B cell (primary cell): ENCODE measurements around the gene OXSM. TPM values are rescaled to one million over a fixed set of nuclear protein-coding genes. Genes with fewer than 3 reads are reported as not detected.

ENCODE experiments used
- ATAC-seq: fragments of 200-7000 bp; cut with Tn5 transposase; one replicate; pipeline ENCODE4 v1.10.0; 2021; ENCODE audit warnings: low read depth, mild to moderate bottlenecking, moderate number of reproducible peaks, moderate library complexity
- CTCF ChIA-PET: fragments of 350-600 bp; sonication (Branson Sonifier 250); formaldehyde crosslinking; loops from one replicate; lab custom pipeline; 2021; ENCODE audit warnings: antibody characterized with exemption, inconsistent platforms; lab: Charles Lee
- POLR2A ChIA-PET: fragments of 350-600 bp; sonication (Branson Sonifier 250); formaldehyde crosslinking; loops from one replicate; lab custom pipeline; 2021; ENCODE audit warnings: antibody characterized with exemption; lab: Charles Lee
- DNase-seq: peaks from one replicate; pipeline ENCODE4 v3.0.0; 2013
- H2AFZ ChIP-seq: 2 replicates; pipeline ENCODE4 v1.6.1; 2012; ENCODE audit warnings: mild to moderate bottlenecking, low read depth, low read length; ENCODE audit not compliant: insufficient read depth, poor library complexity, severe bottlenecking
- H3K27ac ChIP-seq, 2 donors: 1 replicate in 1 of 2; 2 replicates in 1 of 2; pipeline ENCODE4 v1.5.1; 2012 to 2013; ENCODE audit warnings: low read length in 2 of 2, mild to moderate bottlenecking in 2 of 2, moderate library complexity in 1 of 2
- H3K27me3 ChIP-seq, 4 experiments: fragments of 200-600 bp in 1 of 4; sonication (generic) in 1 of 4; replicated peaks in 1 of 4; 1 replicate in 2 of 4; 2 replicates in 2 of 4; pipeline versions ENCODE4 v1.6.1 to v1.7.0; 2013 to 2016; ENCODE audit warnings: low read length in 3 of 4, mild to moderate bottlenecking in 2 of 4, mixed read lengths in 1 of 4, moderate library complexity in 1 of 4; ENCODE audit not compliant: insufficient read depth in 4 of 4, control insufficient read depth in 3 of 4; ENCODE audit errors: control extremely low read depth in 1 of 4
- H3K36me3 ChIP-seq, 2 experiments: replicated peaks in 1 of 2; 1 replicate in 1 of 2; 2 replicates in 1 of 2; pipeline versions ENCODE4 v1.6.1 to v1.7.1; 2013; ENCODE audit warnings: low read length in 1 of 2; ENCODE audit not compliant: insufficient read depth in 2 of 2, control insufficient read depth in 1 of 2; ENCODE audit errors: control extremely low read depth in 1 of 2, extremely low read depth in 1 of 2
- H3K4me1 ChIP-seq, 2 donors: fragments of 200-600 bp in 1 of 2; sonication (generic) in 1 of 2; 1 replicate in 1 of 2; 2 replicates in 1 of 2; pipeline versions ENCODE4 v1.5.1 to v1.6.1; 2013 to 2017; ENCODE audit warnings: low read length in 2 of 2; ENCODE audit not compliant: control insufficient read depth in 2 of 2, insufficient read depth in 2 of 2
- H3K4me2 ChIP-seq: replicated peaks from 2 replicates; pipeline ENCODE3; 2012; ENCODE audit warnings: mild to moderate bottlenecking, low read depth, low read length; ENCODE audit not compliant: poor library complexity, severe bottlenecking
- H3K4me3 ChIP-seq, 5 experiments: fragments of 200-600 bp in 1 of 5; sonication (generic) in 1 of 5; 1 replicate in 3 of 5; 2 replicates in 2 of 5; pipeline versions ENCODE4 v1.5.1 to v1.7.0; 2011 to 2016; ENCODE audit warnings: low read length in 4 of 5, mild to moderate bottlenecking in 4 of 5, low read depth in 2 of 5, control low read depth in 1 of 5, moderate library complexity in 1 of 5; ENCODE audit not compliant: insufficient read depth in 1 of 5; ENCODE audit errors: control extremely low read depth in 1 of 5, extremely low read depth in 1 of 5
- H3K79me2 ChIP-seq: fragments of 200-600 bp; sonication (generic); one replicate; pipeline ENCODE4 v1.6.0; 2016; ENCODE audit warnings: low read length; ENCODE audit not compliant: control insufficient read depth, insufficient read depth
- H3K9ac ChIP-seq: fragments of 200-600 bp; sonication (generic); 2 replicates; pipeline ENCODE4 v1.6.1; 2017; ENCODE audit warnings: mild to moderate bottlenecking, low read length, moderate library complexity
- H3K9me3 ChIP-seq, 3 donors: one replicate each; pipeline versions ENCODE4 v1.6.1 to v1.7.1; 2013; ENCODE audit warnings: low read length in 2 of 3; ENCODE audit not compliant: control insufficient read depth in 2 of 3, insufficient read depth in 1 of 3; ENCODE audit errors: control extremely low read depth in 1 of 3
- H4K20me1 ChIP-seq: 2 replicates; pipeline ENCODE4 v1.6.0; 2012; ENCODE audit warnings: mild to moderate bottlenecking, low read length; ENCODE audit not compliant: insufficient read depth, control insufficient read depth, poor library complexity, severe bottlenecking
- H3K27ac Mint-ChIP-seq: one replicate; pipeline ENCODE4 v1.8.0; 2021; ENCODE audit warnings: mixed read lengths
- H3K27me3 Mint-ChIP-seq: one replicate; pipeline ENCODE4 v1.8.0; 2021; ENCODE audit warnings: mixed read lengths
- H3K4me1 Mint-ChIP-seq: one replicate; pipeline ENCODE4 v1.8.0; 2021; ENCODE audit warnings: mixed read lengths
- H3K4me3 Mint-ChIP-seq: one replicate; pipeline ENCODE4 v1.8.0; 2021; ENCODE audit warnings: mixed read lengths
- H3K9me3 Mint-ChIP-seq: one replicate; pipeline ENCODE4 v1.8.0; 2022; ENCODE audit warnings: mixed read lengths; ENCODE audit not compliant: insufficient read depth
- CTCF ChIP-seq: fragments of 200-600 bp; IDR thresholded peaks from one replicate; pipeline ENCODE4 v1.8.0; 2022; ENCODE audit warnings: antibody characterized with exemption, mild to moderate bottlenecking
- EZH2 ChIP-seq: IDR thresholded peaks from 2 replicates; pipeline ENCODE4 v1.6.1; 2012; ENCODE audit warnings: borderline replicate concordance, low read depth, mild to moderate bottlenecking, moderate library complexity, low read length; ENCODE audit not compliant: insufficient read depth, poor library complexity, severe bottlenecking
- WGBS: methylation state at CpG from one replicate; pipeline ENCODE4 v1.1.5; 2013; ENCODE audit warnings: missing lambda C conversion rate; ENCODE audit not compliant: insufficient coverage; 5-methylcytosine and 5-hydroxymethylcytosine counted together
- intact Hi-C: fragments of 100-400 bp; cut with micrococcal nuclease; formaldehyde crosslinking; loops from one replicate; pipeline ENCODE4 v1.10.0; 2022
- polyA plus RNA-seq: library from polyadenylated mRNA; depleted of rRNA; stranded (reverse); fragments of >200 nt; gene quantifications from 2 replicates; pipeline ENCODE4 v1.2.3, GENCODE V29; 2012
- total RNA-seq, 2 donors: library from RNA; stranded (reverse); fragments of 120-200 nt in 1 of 2; gene quantifications; 1 replicate in 1 of 2; 2 replicates in 1 of 2; pipeline versions ENCODE4 v1.2.3 to v1.2.4, GENCODE V29; 2013 to 2022

The OXSM gene
- total and polyA plus RNA-seq, 2 donors (not counting 1 experiment from before 2014, with no cell fraction given), result 13.7 to 18.7 TPM

DNA sequence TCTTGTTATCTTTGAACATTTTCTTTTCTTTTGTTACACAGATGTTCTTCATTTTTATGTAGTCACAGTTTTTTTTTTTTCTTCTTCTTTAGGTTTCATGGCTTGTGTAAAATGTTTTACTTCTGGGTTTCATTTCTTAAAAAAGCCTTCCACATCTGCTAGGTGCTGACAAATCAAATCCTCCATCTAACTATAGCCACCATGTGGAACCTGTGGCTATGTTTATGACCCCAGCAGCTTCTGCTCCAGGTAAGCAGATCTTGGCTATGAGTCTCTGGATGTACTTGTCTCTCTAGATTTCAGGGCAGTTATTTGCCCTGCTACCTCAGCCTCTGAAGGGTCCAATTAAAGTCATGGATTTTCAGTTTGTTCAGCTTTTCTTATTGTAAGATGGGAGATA lies 44.5 kb downstream of the OXSM start:
- Mint-ChIP-seq H3K4me3 (no peak overlapping the region), H3K27ac (no peak overlapping the region), H3K4me1 (peaks cover 6% of the 10 kb centered on the region), H3K9me3 (peaks cover 2% of the 10 kb centered on the region), H3K27me3 (peaks cover 7% of the 10 kb centered on the region)
- H2AFZ ChIP-seq, result no peak overlapping the region
- H3K4me1 ChIP-seq, result no peaks in the 10 kb centered on the region
- H3K27ac ChIP-seq, result no peak overlapping the region
- no peaks in the 10 kb centered on the region for H3K36me3 ChIP-seq
- no peak overlapping the region for H3K4me2 ChIP-seq
- no peaks in the 10 kb centered on the region for H3K27me3 ChIP-seq
- no peak for DNase-seq
- H3K79me2 ChIP-seq, result no peaks in the 10 kb centered on the region
- TF ChIP-seq CTCF (no peak), EZH2 (no peak)
- intact Hi-C loops, result no loop called here
- CTCF ChIA-PET, result no interaction called here
- H3K4me3 ChIP-seq, result no peak overlapping the region
- no peak overlapping the region for H3K9ac ChIP-seq
- no peaks in the 10 kb centered on the region for H4K20me1 ChIP-seq
- no peak for ATAC-seq
- POLR2A ChIA-PET, result no interaction called here
- H3K9me3 ChIP-seq, result peaks cover 0 to 7% (median 3%) of the 10 kb centered on the region in 3 donors

DNA sequence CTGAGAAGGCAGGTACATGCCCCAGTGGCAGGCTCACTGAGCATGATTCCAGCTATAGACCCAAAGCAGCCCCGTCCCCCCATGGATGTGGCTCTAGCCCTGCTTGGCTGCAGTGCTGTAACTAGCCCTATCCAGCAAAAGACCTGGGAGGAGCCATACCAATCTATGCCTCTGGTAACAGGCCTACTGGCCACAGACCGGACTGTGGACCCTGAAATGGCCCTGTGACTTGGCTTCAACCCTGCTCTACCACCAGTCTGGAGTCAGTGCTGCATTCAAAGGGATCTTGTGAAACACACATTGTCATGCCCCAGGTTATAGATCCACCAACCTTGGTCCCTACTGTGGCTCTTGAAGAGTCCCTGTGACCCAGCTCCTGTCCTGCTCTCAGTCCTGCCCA lies 46.7 kb downstream of the OXSM start:
- Histone ChIP-seq H3K79me2 (no peaks in the 10 kb centered on the region), H3K4me3 (no peak overlapping the region), H3K9ac (no peak overlapping the region), H3K9me3 (peaks cover 0 to 7% (median 3%) of the 10 kb centered on the region in 3 donors), H4K20me1 (no peaks in the 10 kb centered on the region), H2AFZ (no peak overlapping the region), H3K36me3 (no peaks in the 10 kb centered on the region), H3K4me1 (no peaks in the 10 kb centered on the region), H3K4me2 (no peak overlapping the region), H3K27me3 (no peaks in the 10 kb centered on the region), H3K27ac (no peak overlapping the region)
- Mint-ChIP-seq H3K9me3 (no peaks in the 10 kb centered on the region), H3K27me3 (peaks cover 10% of the 10 kb centered on the region), H3K27ac (no peak overlapping the region), H3K4me1 (peaks cover 4% of the 10 kb centered on the region), H3K4me3 (no peak overlapping the region)
- ATAC-seq (no peak), DNase-seq (no peak)
- 94% methylated on average over 2 of the region's 2 CpGs for WGBS
- TF ChIP-seq EZH2 (no peak), CTCF (no peak)
- CTCF ChIA-PET, result no interaction called here
- POLR2A ChIA-PET, result no interaction called here
- intact Hi-C loops, result no loop called here
